ENCODE results near the gene RYK.
A peak's percentile ranks its signal among the peaks of the same experiment; 100 is the strongest.
"Not testable (repeated sequence)": the region's sequence is repeated elsewhere in the genome, so short reads cannot be mapped to it uniquely, and the experiment has no call there.

The RYK gene

DNA sequence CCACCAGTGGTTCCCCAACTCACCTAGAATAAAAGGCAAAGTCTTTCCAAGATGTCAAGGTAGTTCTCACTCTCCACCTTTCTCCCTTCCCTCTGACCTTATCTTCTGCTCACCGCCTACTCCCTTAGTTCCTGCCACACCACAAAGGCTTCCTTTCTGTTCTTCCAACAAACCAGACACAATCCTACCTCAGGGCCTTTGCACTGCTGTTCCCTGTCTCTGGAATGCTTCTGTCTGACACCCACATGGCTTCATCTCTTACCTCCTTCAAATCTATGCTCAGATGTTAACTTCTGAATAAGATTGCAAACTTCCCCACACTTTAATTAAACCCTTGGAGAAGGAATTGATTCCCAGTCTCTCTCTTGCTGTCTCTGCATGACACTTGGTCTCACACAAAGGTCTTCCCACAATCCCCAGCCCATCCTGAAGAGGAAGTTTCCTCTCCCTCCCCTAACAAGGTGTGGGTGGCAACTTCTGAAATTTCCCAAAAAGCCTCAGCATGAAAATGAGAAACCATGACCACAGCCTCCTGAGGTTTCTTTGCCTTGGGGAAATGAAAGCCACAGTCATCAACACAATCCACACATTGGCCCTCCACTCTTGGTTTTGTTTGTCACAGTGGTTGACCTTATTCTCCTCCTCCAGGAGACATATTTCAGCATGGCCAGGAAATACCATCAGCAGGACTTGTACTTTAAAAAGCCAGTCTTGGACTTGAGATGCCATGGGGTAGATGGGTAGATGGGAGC lies 3.0 kb upstream of the RYK start:
- no peak for DNase-seq (ENCODE audit: low read depth)

DNA sequence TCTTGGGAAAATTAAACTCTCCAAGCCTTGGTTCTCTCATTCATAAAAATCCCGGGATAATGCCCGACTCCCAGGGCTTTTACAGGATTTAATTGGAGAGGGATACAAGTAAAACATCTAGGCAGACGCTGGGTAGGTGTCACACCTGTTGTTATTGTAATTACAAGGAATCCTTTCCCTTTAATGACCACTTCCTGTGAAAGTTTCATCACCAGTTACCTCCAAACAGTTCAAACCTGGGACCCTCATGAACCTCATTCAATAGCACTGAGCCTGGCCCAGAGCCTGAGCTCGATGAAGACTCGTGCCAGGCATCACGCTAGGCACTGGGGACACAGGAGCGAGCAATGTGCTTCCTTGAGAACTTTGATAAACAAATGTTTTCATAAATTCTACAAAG lies 2.1 kb upstream of the RYK start:
- DNase-seq (ENCODE audit: low read depth): no peak

DNA sequence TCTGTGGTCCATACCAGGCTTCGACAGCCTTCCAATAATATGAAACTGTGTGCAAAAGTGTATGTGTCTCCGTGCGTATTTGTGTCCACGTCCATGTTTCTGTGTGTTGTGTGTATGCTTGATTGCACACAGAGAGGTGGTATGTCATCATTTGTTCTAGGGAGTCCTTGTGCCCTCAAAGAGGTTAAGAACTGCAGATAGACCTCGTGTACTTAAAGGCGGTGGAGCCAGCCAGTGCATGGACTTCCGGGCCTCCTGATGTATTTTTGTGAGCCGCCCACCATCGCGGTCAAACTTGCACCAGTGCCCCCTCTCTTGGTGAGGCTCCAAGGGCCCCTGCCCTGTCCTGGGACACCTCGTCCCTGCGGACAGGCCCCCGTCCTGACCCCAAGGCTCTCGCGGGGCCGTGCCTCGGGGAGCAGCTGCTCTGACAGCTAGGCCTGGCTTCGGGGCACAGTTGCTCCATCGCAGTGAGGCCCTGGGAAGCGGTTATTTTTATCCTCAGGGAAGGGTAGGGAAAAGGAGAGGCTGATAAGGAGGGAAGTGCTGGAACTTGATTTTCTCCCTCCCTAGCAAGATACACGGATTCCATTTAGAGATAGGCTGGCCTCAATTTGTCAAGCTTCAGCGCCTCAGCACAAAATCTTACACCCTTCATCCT lies 1.2 kb upstream of the RYK start:
- DNase-seq (ENCODE audit: low read depth): no peak

DNA sequence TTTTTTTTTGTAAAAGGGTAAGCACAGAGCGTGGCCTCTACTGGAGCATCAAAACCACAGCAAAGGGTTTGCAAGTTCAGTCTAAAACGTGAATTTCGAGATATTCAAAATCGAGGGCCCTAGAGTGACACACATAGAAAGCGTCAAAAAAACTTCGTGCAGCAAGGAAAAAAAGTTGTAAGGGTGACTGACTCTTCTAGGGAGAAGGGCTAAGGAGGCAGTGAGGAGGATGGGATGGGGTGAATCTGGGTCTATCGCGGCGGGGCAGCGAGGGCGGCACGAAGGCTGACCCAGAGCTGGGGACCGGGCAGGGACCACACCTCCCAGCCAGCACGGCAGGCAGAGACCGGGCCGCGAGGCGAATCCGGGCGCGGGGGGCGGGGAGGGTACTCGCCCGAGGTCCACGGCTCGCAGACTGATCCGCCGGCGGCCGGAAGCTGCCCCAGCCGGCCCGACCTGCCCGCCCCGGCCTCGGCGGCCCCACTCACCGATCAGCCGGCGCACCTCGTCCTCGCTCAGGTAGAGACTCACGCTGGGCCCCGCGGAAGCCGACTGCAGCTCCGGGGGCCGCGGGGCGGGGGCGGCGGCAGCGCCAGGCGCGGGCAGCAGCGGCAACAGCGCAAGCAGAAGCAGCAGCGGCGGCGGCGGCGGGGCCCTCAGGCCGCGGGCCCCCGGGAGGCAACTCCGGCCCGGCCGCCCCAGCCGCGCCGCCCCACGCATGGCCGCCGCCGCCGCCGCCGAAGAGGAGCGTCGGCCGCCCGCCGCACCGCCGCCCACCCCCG lies 533 bp downstream of the RYK start:
- no peak for DNase-seq (ENCODE audit: low read depth)

DNA sequence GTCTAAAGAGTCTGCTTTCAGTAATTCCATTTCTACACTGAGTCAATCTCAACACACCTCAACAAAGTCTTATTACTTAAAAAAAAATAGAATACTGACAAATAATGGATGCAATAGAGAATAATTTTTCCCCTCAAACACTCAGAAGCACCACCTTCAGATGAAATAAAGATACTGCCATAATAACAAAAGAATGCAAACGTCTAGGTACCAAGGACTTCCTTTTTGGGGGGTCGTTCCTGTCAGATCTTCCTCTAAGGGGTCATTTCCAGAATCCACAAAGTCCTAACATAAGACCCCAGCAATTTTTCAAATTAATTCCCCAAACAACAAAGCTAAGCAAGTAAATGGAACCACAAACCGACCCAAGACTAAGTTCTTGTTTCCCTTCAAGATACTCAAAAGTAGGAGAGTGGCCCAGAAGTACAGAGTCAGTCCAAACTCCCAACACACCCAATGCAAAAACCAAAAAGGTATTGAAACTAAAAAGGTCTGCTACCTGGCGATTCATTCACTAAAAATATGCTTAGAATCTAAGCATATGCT lies 1.3 kb downstream of the RYK start:
- DNase-seq (ENCODE audit: low read depth): no peak

DNA sequence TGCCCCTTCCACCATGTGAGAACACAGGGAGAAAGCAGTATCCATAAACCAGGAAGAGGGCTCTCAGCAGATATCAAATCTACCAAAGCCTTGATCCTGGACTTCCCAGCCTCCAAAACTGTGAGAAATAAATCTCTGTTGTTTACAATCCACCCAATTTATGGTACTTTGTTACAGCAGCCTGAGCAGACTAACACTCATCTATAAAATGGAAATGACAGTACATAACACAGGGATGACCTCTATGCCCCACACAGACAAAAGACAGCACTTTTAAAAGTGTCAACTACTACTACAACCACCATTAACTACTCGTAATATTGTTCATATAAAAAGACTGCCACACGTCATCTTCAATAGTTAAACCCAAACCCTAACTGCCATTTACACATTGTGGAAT lies 5.7 kb downstream of the RYK start:
- no peak for DNase-seq (ENCODE audit: low read depth)

DNA sequence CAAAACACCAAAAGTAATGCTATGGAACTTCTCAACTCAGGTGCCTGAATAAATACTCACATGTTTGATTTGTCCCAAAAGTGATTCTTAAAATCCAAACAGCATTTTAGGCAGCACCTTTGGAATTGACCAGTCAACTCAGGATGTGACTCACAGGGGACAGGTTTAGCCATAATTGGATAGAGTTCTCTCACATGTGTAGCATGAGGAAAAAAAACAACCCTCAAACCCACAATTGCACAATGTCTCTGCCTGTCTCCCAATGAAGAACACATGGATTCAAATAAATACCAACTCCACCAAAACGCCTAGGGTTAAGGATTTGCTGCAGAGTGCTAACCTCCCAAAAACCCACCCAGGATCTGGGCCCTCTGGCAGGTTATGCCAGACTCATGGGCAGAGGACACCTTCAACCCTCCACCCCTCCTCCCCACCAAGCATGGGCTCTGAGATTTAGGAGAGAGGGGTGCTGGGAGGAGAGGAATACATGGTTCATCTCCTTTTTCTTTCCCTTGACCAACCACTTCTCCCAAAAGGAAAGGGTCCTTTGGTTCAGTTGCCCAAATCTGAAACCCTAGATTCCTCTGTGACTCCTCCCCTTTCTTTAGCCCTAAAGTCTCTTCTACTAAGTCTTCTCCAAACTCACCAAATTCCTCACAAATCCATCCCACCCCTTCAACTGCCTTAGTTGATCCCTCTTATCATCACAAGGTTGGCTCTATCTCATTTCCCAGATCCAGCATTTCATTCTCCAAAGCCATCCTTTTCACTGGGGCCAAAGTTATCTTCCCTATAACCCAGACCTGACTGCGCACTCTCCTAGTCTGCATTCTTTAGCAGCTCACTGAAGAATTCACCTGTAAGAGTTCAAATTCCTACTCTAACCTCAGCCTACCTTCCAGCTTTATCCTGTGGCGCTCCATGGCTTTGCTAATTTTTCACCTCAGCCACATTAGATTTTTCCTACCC lies 7.7 kb downstream of the RYK start:
- peak; percentile 83 for DNase-seq (ENCODE audit: low read depth)

DNA sequence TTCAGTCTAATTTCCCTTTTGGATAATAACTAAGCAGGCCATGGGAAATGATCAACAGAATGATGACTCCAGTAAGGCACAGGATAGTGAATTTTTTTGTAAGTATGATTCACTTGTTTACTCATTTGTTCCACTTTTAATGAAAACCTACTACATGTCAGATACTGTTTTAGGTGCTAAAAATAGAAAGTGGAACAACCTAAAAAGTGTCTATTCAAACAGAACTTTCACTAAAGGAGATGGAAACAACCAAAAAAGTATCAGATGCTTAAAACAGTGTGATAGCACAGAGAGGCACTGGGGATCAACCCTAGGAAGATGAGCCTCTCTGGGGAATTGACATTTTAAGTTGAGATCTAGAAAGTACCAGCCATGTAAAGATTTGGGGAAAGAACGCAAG lies 11.1 kb downstream of the RYK start:
- no peak for DNase-seq (ENCODE audit: low read depth)

DNA sequence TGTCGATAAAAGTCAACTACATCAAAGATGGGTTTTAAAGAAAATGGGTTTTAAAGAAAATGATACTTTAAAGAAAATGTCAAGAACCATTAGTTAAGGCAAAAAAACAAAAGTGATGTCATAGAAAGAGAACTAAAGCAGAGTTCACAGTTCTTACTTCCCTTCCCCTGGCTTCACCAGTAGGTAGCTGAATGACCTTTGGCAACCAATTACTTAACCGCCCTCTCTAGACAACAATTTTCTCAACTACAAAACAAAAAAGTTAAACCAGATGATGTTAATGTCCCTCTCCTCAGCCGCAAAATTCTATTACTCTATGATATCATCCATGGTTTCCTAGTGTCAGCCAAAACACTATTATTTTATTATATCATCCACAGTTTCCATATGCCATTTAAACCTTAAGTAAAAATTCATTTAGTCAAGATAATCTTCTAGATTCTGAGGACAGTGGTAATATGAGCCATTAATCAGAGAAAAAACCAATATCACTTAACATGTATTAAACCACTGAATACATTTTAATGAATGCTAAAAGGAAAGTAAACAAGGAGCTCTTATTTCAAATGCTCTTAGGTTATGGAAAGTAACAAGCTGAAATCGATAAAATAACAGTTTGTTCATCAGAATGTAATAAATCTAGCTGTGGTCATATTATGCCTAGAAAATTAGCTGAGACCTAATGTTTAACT lies 13.1 kb downstream of the RYK start:
- DNase-seq (ENCODE audit: low read depth): no peak

DNA sequence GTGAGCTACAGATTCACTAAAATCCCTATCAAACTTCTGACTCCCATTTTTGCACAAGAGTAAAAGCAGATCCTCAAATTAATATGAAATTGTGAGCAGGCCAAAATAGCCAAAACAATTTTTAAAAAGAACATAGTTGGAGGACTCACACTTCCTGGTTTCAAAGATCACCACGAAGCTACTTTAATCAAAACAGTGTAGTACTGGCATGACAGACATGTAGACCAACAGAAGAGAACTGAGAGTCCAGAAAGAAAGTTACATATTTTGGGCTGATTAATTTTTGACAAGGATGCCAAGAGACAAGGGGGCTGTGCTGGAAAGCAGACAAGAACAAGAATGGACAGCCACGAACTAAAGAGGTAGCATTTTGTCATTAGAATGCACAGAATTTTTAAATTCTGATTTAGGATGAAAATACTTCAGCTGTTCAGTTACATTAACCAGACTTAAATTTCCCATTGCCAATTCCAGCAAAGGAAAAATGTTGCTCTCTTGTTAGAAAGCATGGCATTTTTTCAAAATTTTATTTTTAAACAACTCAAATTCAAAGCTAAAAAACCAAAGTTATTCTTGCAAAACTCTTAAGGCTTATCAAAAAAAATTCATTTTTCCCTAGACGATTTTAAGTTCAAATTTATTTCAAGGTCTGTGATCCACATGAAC lies 14.0 kb downstream of the RYK start:
- DNase-seq (ENCODE audit: low read depth): no peak

DNA sequence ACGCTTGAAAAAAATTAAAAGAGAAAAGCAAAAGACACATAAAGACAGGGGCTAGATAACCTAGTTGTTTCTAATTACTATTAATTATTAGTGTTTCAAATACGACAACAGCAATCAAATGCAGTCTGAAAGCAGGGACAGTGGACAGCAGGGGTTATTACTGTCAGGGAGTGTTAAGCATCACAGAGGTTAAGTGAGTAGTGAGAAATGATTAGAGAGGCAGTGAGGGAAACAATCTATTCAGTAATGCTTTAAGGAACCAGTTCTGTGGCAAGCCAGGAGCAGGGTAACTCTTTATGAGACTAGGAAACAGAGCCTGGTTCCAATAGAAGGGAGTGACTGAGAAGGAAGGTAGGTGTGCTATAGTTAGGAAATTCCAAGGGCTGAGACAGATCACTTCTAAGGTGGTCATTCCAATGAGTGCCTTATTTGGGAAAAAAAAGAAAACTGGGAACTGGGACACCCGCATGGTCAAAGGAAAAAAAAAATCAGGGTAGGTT lies 15.0 kb downstream of the RYK start:
- DNase-seq (ENCODE audit: low read depth): no peak

DNA sequence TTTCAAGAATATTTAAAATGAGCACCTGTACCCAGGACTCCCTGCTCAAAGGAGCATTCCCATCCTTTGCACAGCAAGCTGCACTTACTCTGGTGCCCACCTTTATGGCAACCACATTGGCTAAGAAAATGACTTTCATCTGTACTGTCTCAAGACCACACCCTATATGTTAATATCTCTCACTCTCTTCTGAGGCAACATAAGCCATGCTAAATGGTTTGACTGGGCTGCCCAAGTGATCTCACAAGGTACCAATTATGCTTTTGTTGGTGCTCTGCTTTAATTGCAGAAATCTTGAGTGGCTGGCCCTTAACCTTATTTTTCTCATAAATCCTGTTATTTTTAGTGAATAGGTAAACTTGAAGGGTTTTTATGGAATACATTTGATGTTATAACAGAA lies 17.7 kb downstream of the RYK start:
- no peak for DNase-seq (ENCODE audit: low read depth)

DNA sequence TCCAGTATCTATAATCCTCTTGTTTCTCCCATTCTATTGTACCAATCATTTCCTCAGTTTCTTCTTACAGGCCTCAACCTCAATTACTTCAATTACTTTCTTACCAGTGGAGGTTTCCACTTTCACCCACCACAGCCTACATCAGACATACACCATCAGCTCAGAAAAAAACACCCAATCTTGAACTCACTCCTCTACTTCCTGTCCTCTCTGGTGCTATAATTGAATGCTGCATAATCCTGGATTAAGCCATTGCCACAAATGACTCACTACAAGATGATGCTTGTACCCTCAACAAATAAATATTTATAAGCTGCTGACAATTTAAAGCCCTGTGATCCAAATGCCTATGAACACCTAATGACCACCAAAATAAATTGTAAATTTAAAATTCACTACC lies 18.5 kb downstream of the RYK start:
- DNase-seq (ENCODE audit: low read depth): no peak

DNA sequence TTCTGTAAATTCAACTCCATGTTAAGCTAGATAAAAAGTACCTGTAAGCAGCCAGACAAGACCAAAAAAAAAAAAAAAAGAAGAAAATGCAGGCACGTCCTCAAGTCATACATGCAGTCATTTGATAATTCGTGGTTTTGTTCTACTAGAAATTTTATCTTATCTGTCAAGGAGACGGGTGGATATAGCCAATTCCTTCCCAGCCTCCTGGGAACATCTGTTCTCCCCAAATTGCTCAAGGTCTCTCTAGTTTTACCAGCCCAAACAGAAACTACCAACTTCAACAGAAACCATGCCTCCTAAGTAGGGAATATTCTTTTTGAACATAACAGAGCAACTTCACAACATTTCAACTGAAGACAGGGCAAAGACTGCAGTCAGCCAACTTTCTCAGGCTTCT lies 19.5 kb downstream of the RYK start:
- no peak for DNase-seq (ENCODE audit: low read depth)

DNA sequence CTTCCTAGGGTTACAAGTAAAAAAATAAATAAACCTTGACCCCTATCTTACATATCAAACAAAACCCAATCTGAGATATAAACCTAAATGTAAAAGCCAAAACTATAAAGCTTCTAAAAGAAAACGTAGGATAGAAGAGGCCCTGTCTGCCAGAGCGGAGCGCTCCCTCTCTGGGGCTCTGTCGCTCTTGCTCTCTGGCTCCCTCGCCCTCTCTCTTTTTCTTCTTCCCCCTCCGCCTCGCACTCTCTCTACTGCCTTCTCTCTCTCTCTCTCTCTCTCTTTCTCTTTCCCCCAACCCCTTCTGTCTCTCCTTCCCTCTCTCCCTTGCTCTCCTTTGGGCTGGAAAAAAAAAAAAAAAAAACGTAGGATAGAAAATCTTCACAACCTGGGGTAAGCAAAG lies 21.6 kb downstream of the RYK start:
- DNase-seq (ENCODE audit: low read depth): no peak

DNA sequence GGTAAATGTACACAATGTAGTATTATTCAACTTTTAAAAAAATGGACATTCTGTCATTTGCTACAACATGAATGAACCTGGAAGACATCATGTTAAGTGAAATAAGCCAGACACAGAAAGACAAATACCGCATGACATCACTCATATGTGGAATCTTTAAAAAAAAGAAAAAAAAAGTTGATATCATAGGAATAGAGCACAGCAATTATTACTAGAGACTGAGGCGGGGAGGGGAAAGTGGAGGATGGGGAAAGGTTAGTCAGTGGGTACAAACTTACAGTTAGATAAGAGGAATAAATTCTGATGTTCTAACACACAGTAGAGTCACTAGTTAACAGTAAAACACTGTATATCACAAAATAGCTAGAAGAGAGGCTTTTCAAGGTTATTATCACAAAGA lies 22.2 kb downstream of the RYK start:
- DNase-seq (ENCODE audit: low read depth): no peak

DNA sequence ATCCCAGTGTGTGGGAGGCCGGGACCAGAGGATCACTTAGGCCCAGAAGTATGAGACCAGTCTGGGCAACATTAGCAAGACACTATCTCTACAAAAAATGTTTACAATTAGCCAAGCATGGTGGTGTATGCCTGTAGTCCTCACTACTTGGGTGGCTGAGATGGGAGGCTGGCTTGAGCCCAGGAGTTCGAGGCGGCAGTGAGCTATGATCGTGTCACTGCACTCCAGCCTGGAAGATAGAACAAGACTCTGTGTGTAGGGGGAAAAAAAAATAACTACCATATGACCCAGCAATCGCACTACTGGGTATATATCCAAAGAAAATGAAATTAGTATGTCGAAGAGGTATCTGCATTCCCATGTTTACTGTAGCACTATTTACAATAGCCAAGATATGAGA lies 22.6 kb downstream of the RYK start:
- DNase-seq (ENCODE audit: low read depth): no peak

DNA sequence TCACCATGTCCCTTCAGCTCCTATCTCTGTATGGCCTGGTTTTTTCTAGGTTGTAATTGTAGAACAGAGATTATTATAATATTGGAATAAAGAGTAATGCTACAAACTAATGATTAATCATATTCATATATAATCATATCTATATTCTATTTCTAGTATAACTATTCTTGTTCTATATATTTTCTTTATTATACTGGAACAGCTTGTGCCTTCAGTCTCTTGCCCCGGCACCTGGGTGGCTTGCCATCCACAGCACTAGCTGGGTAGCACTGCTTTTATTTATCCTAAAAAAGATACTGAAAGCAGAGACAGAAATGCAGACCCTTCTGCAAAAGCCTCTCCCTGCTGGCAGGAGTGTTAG lies 25.9 kb downstream of the RYK start:
- DNase-seq (ENCODE audit: low read depth): not testable (repeated sequence)

DNA sequence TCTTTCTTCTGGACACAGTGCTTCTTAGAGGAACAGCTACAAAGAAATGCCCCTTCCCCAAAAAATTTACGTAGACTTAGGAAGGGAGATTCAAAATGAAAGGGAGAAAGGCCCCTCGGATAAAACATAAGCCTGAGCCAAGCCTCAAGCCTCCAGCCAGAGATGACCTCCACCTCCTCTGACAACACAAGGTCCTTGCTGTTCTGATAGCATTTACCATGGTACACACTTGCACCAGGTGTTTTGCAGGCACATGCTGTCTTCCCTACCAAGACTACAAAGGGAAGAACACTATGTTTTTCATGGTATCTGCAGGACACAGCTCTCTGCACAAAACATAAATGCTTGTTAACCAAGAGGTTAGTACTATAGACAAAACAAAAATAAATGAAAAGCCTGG lies 27.8 kb downstream of the RYK start:
- DNase-seq (ENCODE audit: low read depth): no peak

DNA sequence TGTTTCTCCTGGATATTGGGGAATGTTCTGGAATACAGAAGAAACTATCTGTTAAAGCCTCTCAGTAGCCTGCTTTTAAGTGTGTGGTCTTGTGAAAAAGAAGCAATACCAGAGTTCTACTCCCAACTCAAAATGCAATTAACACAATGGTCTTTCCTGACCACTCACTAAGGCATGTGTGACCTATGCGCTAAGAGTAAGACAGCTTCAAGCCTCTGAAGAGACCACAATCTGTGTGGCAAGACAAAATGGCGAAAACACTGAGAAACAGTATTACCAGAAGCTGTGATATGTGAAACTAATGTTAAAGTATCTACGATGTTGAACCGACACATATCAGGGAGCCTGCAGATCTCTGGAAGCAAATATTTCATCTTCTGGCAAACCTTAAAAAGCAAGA lies 33.8 kb downstream of the RYK start:
- no peak for DNase-seq (ENCODE audit: low read depth)

Data from HS-5 (cell line).